Measurements from ENCODE around the gene ELF1. TPM values are rescaled to one million over a fixed set of nuclear protein-coding genes. Genes with fewer than 3 reads are reported as not detected.

The ELF1 gene
- total RNA-seq, 1 experiment from 2014 or later, result 28.5 TPM

DNA sequence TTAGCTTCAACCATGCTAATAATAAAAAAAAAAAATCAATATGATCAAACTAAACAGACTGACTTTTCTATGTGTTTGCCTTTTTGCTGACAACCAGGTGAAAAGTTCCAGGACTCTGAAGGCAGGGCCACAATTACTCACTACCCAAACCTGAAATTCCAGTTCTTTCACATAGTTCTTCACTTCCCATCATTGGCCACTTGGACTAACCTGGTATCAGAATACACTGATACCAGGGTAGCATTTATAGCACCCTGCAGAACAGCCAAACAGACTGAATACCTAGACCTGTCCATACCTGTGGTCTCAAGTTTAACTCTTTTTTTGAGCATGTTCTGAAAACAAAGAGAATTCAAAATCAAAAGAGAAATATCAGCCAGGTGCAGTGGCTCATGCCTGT is 25.1 kb downstream of the ELF1 start:
- H3K4me3 ChIP-seq (ENCODE audit: low read depth in 2 of 2, low read length in 2 of 2), result no peak overlapping the region
- TF ChIP-seq SIN3A (IDR thresholded peaks at IDR 0.05; ENCODE audit: borderline replicate concordance, insufficient read depth, low read depth, low read length), result no peak
- TF ChIP-seq, protein P1, sequence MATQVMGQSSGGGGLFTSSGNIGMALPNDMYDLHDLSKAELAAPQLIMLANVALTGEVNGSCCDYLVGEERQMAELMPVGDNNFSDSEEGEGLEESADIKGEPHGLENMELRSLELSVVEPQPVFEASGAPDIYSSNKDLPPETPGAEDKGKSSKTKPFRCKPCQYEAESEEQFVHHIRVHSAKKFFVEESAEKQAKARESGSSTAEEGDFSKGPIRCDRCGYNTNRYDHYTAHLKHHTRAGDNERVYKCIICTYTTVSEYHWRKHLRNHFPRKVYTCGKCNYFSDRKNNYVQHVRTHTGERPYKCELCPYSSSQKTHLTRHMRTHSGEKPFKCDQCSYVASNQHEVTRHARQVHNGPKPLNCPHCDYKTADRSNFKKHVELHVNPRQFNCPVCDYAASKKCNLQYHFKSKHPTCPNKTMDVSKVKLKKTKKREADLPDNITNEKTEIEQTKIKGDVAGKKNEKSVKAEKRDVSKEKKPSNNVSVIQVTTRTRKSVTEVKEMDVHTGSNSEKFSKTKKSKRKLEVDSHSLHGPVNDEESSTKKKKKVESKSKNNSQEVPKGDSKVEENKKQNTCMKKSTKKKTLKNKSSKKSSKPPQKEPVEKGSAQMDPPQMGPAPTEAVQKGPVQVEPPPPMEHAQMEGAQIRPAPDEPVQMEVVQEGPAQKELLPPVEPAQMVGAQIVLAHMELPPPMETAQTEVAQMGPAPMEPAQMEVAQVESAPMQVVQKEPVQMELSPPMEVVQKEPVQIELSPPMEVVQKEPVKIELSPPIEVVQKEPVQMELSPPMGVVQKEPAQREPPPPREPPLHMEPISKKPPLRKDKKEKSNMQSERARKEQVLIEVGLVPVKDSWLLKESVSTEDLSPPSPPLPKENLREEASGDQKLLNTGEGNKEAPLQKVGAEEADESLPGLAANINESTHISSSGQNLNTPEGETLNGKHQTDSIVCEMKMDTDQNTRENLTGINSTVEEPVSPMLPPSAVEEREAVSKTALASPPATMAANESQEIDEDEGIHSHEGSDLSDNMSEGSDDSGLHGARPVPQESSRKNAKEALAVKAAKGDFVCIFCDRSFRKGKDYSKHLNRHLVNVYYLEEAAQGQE (IDR thresholded peaks at IDR 0.05; ENCODE audit: insufficient read depth in 1 of 2, low read depth in 2 of 2, low read length in 1 of 2), result no peak
- TF ChIP-seq, protein P2, sequence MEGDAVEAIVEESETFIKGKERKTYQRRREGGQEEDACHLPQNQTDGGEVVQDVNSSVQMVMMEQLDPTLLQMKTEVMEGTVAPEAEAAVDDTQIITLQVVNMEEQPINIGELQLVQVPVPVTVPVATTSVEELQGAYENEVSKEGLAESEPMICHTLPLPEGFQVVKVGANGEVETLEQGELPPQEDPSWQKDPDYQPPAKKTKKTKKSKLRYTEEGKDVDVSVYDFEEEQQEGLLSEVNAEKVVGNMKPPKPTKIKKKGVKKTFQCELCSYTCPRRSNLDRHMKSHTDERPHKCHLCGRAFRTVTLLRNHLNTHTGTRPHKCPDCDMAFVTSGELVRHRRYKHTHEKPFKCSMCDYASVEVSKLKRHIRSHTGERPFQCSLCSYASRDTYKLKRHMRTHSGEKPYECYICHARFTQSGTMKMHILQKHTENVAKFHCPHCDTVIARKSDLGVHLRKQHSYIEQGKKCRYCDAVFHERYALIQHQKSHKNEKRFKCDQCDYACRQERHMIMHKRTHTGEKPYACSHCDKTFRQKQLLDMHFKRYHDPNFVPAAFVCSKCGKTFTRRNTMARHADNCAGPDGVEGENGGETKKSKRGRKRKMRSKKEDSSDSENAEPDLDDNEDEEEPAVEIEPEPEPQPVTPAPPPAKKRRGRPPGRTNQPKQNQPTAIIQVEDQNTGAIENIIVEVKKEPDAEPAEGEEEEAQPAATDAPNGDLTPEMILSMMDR (IDR thresholded peaks at IDR 0.05), result no peak
- no peak for ATAC-seq
- no TSS peak for BruUV-seq (replicated peaks)
- intact Hi-C loops (cut with micrococcal nuclease; ENCODE audit: unreplicated experiment), result no loop called here
- no peaks in the 10 kb centered on the region for H3K27me3 ChIP-seq (ENCODE audit: control insufficient read depth, insufficient read depth, low read length)
- no peaks in the 10 kb centered on the region for H3K9me3 ChIP-seq (ENCODE audit: control insufficient read depth, insufficient read depth, low read depth, low read length)
- ChIA-PET POLR2A (no interaction called here), CTCF (no interaction called here)
- H3K36me3 ChIP-seq (ENCODE audit: control insufficient read depth, insufficient read depth, low read length), result no peaks in the 10 kb centered on the region
- H3K27ac ChIP-seq (ENCODE audit: low read length), result no peak overlapping the region
- peaks cover 6% of the 10 kb centered on the region; the same call in 1 of the 2 replicates for H3K4me1 ChIP-seq (ENCODE audit: control insufficient read depth, insufficient read depth, low read length)
- in situ Hi-C loops (cut with HindIII; ENCODE audit: low pct_unique_long_range_greater_than_20kb, low sequenced_read_pairs), result no loop called here
- no peak for DNase-seq (ENCODE audit: low read depth, low spot score)

DNA sequence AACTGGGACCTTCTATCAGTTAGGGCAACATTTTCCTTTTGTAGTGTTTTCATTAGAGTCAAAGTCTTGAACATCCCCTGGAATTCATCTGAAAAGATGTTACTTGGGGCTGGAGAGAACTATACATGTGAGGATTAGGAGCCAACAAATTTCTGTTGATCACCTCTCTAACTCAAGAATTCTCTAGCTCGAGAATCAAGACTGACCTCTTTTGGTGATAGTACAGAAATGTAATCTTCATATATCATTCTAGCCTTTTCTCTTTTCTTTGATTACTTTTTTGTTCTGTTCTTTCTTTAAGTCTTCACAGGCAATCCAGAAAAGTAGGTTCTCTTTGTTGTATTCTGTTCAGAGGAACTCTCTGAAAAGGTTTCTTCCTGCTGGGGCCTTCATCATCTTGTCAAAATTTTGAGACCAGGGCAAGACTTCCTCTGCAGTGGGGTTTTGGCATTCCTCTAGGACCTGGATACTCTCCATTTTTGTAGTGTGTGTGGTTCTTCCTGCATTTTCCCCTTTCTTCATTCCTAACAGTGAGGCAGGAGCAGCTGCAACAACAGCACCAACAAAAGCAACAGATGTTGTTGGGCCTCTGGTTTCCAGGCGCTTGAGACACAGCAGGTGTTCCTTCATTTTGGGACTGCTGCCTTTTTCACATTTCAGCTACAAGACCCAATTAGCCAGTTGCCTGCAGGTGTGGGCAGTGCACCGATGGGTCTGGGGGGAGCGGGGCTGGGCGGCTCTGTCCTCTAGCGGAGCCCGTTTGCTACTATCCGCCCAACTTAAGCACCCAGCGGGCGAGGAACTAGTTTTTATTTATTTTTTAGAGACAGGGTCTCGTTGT is 26.2 kb downstream of the ELF1 start:
- Histone ChIP-seq H3K36me3 (ENCODE audit: control insufficient read depth, insufficient read depth, low read length) (no peaks in the 10 kb centered on the region), H3K27me3 (ENCODE audit: control insufficient read depth, insufficient read depth, low read length) (no peaks in the 10 kb centered on the region), H3K4me1 (ENCODE audit: control insufficient read depth, insufficient read depth, low read length) (peaks cover 6% of the 10 kb centered on the region; the same call in 1 of the 2 replicates), H3K27ac (ENCODE audit: low read length) (no peak overlapping the region), H3K4me3 (ENCODE audit: low read depth in 2 of 2, low read length in 2 of 2) (no peak overlapping the region), H3K9me3 (ENCODE audit: control insufficient read depth, insufficient read depth, low read depth, low read length) (no peaks in the 10 kb centered on the region)
- ChIA-PET CTCF (interaction anchor here (0.8 kb wide), 1 partner anchor 215 kb away, joined by 3 read pairs; no protein-coding TSS in a partner anchor), POLR2A (no interaction called here)
- BruUV-seq (replicated peaks), result no TSS peak
- no peak for ATAC-seq
- TF ChIP-seq, protein P1 (IDR thresholded peaks at IDR 0.05; ENCODE audit: insufficient read depth in 1 of 2, low read depth in 2 of 2, low read length in 1 of 2), result no peak
- TF ChIP-seq, protein P2 (IDR thresholded peaks at IDR 0.05), result peak; percentile 18; the same call in 1 of the 2 replicates
- in situ Hi-C loops (cut with HindIII; ENCODE audit: low pct_unique_long_range_greater_than_20kb, low sequenced_read_pairs) (no loop called here), intact Hi-C loops (cut with micrococcal nuclease; ENCODE audit: unreplicated experiment) (no loop called here)
- DNase-seq (ENCODE audit: low read depth, low spot score), result no peak

All from Panc1 (cell line).